ENCODE measurements around the gene CCR3. TPM values are rescaled to one million over a fixed set of nuclear protein-coding genes. Genes with fewer than 3 reads are reported as not detected.

Gene CCR3
- total and polyA plus RNA-seq, 10 donors: 0.10 to 1.7 (median 0.59) TPM

DNA sequence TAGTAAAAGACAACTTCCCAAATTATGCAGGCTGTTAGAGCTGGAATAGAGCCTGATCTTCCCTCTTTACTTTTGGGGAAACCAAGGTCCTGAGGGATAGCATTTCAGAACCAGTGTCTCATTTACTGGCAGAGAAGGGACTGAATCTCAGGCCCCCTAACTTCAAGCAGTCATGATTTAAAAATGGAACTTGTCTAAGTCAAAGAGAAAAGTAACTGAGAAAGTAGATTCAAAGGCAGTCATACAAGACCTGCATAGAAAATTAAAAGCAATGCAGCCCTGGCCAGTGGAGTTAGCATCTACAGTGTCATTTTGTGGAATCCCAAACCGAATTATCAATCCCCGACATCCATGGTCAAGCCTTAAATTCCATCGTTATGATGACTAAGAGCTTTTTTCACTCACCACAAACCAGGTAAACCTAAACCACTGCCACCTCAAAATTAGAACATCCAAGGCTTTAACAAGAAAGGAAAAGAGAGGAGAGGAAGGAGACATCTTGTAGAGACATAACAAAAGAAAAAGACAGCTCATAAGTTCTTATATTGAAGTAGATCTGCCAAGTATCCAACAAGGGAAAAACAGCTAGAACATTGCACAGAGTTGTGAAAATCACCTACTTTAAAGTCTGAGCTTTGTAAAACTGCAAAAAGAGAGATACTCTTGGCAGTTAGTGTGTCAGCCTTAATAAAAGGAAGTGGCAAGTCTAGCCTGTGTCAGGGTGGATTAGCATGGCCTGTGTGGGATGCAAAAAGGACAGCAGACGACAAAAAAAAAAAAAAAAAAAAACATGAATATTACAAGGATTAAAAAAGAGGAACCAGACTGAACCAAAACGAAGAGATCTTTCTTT, 57.6 kb downstream of the CCR3 start:
- H3K9me3 ChIP-seq: no peaks in the 10 kb centered on the region
- H3K4me1 ChIP-seq: peaks cover 15 to 64% (median 47%) of the 10 kb centered on the region in 6 donors
- WGBS, 5 donors: 35 to 48% (median 38%) methylated on average over 5 of the region's 5 CpGs
- DNase-seq: no peak
- TF ChIP-seq POLR2AphosphoS5 (IDR thresholded peaks at IDR 0.05): no peak
- TF ChIP-seq POLR2A (IDR thresholded peaks at IDR 0.05): no peak
- TF ChIP-seq, protein P1, sequence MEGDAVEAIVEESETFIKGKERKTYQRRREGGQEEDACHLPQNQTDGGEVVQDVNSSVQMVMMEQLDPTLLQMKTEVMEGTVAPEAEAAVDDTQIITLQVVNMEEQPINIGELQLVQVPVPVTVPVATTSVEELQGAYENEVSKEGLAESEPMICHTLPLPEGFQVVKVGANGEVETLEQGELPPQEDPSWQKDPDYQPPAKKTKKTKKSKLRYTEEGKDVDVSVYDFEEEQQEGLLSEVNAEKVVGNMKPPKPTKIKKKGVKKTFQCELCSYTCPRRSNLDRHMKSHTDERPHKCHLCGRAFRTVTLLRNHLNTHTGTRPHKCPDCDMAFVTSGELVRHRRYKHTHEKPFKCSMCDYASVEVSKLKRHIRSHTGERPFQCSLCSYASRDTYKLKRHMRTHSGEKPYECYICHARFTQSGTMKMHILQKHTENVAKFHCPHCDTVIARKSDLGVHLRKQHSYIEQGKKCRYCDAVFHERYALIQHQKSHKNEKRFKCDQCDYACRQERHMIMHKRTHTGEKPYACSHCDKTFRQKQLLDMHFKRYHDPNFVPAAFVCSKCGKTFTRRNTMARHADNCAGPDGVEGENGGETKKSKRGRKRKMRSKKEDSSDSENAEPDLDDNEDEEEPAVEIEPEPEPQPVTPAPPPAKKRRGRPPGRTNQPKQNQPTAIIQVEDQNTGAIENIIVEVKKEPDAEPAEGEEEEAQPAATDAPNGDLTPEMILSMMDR (IDR thresholded peaks at IDR 0.05 in 8 of 11, conservative IDR thresholded peaks at IDR 0.05 in 3 of 11): no peak
- no peaks in the 10 kb centered on the region for H3K27me3 ChIP-seq (replicated peaks in 1 of 7)
- no peak overlapping the region for H3K4me3 ChIP-seq
- intact Hi-C loops (cut with DNase I; ENCODE audit: low total_unique reads): no loop called here
- H3K27ac ChIP-seq: peak overlapping the region in 6 of 8 donors; percentile 1 to 81 (median 67)
- no peaks in the 10 kb centered on the region for H3K36me3 ChIP-seq

DNA sequence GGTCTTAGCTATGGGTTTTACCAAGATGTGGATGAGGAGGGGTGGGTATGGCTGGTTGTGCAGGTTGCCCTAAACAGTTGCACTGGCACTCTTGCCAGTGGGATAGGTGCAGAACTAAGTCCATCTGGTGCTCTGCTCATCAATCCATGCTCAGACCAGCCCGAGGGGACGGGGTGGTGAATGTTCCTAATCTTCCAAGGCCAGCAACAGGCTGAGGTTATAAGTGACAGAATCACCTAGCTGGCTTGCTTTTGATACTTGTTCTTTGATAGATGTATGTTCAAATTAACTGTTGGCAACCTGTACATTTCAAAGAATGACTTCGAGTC, 58.2 kb downstream of the CCR3 start:
- H3K27ac ChIP-seq: peak overlapping the region in 5 of 8 donors; percentile 27 to 81 (median 73)
- DNase-seq: no peak
- no peaks in the 10 kb centered on the region for H3K36me3 ChIP-seq
- 58 to 82% (median 62%) methylated on average over 3 of the region's 3 CpGs for WGBS, 5 donors
- intact Hi-C loops (cut with DNase I; ENCODE audit: low total_unique reads): no loop called here
- no peaks in the 10 kb centered on the region for H3K9me3 ChIP-seq
- TF ChIP-seq, protein P1 (IDR thresholded peaks at IDR 0.05 in 8 of 11, conservative IDR thresholded peaks at IDR 0.05 in 3 of 11): no peak
- TF ChIP-seq POLR2A (IDR thresholded peaks at IDR 0.05): no peak
- no peak for TF ChIP-seq POLR2AphosphoS5 (IDR thresholded peaks at IDR 0.05)
- no peaks in the 10 kb centered on the region for H3K27me3 ChIP-seq (replicated peaks in 1 of 7)
- peaks cover 15 to 64% (median 47%) of the 10 kb centered on the region in 6 donors for H3K4me1 ChIP-seq
- H3K4me3 ChIP-seq: no peak overlapping the region

DNA sequence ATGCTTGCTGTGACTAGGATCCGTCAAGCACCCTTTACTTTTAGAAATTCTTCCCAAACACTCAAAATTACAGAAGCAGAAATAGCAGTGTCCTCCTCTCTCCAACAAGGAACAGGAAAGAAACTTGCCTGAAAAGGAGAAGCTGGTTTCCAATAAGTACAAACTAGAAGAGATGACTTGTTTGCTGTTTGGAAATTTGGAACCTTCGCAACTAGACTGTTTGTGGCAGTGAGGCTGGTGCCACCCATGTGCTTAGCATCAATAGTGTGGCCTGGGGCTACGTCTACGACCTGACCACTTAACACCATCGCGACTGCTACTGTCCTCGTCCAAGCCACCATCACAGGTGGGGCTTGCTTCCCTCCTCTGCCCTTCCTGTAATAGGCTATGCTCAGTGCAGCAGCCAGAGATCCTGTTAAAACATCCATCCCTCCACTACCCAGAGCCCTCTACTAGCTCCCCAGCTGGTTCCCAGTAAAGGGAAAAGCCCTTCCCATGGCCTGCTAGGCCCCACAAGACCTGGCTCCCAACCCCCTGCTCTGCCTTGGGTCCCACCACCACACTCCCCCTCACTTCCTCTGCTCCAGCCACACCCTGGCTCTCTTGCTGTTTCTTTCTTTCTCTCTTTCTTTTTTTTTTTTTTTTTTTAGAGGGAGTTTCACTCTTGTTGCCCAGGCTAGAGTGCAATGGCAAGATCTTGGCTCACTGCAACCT, 59.0 kb downstream of the CCR3 start:
- TF ChIP-seq POLR2A (IDR thresholded peaks at IDR 0.05) (no peak), POLR2AphosphoS5 (IDR thresholded peaks at IDR 0.05) (no peak)
- TF ChIP-seq, protein P1 (IDR thresholded peaks at IDR 0.05 in 8 of 11, conservative IDR thresholded peaks at IDR 0.05 in 3 of 11): no peak
- Histone ChIP-seq H3K4me3 (no peak overlapping the region), H3K4me1 (peaks cover 15 to 64% (median 47%) of the 10 kb centered on the region in 6 donors), H3K36me3 (no peaks in the 10 kb centered on the region), H3K27me3 (replicated peaks in 1 of 7) (no peaks in the 10 kb centered on the region), H3K27ac (peak overlapping the region in 6 of 8 donors; percentile 9 to 81 (median 67)), H3K9me3 (no peaks in the 10 kb centered on the region)
- intact Hi-C loops (cut with DNase I; ENCODE audit: low total_unique reads): no loop called here
- no peak for DNase-seq
- WGBS, 5 donors: 42 to 80% (median 64%) methylated on average over 7 of the region's 7 CpGs

DNA sequence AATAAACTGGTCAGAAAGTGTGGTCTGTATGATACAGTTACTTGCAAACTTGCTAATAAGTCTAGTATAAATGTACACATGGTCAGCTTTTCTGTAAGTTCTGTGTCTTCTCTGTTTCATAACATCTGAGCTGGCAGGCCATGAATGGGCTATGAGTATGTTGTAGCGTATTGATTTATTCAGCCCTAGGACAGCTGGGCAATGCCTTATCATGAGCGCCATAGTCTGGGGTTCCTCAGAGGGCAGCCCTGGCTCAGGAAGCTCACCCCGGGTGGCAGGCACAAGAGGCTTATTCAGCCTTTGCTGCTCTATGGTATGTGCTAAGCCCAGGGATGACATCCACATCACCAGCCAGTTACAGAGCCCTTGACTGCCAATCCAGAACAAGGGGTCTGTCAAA, 61.0 kb downstream of the CCR3 start:
- no peaks in the 10 kb centered on the region for H3K9me3 ChIP-seq
- H3K27ac ChIP-seq: peak overlapping the region in 1 of 8 donors; percentile 81
- no peak overlapping the region for H3K4me3 ChIP-seq
- H3K36me3 ChIP-seq: no peaks in the 10 kb centered on the region
- no peaks in the 10 kb centered on the region for H3K27me3 ChIP-seq (replicated peaks in 1 of 7)
- H3K4me1 ChIP-seq: peaks cover 15 to 53% (median 38%) of the 10 kb centered on the region in 6 donors
- WGBS, 5 donors: 72 to 97% (median 89%) methylated on average over 2 to 3 of the region's 3 CpGs
- TF ChIP-seq POLR2A (IDR thresholded peaks at IDR 0.05) (no peak), POLR2AphosphoS5 (IDR thresholded peaks at IDR 0.05) (no peak)
- TF ChIP-seq, protein P1 (IDR thresholded peaks at IDR 0.05 in 8 of 11, conservative IDR thresholded peaks at IDR 0.05 in 3 of 11): no peak
- DNase-seq: no peak
- intact Hi-C loops (cut with DNase I; ENCODE audit: low total_unique reads): no loop called here

Data from spleen (tissue), 11 donors.